Retinal pigment epithelial cell (primary cell): ENCODE data around the gene NBAS.

ENCODE experiments used
- DNase-seq: peaks from one replicate; pipeline ENCODE4 v3.0.0-alpha.2; 2010; ENCODE audit warnings: low read depth
- H3K4me3 ChIP-seq: 2 replicates; pipeline ENCODE4 v1.5.1; 2011; ENCODE audit warnings: mild to moderate bottlenecking, low read length, control low read depth, moderate library complexity
- CTCF ChIP-seq: conservative IDR thresholded peaks from 2 replicates; pipeline ENCODE4 v1.5.1; 2011; ENCODE audit warnings: low read depth, low read length, control low read depth, inconsistent platforms

The NBAS gene

GRCh38 chr2:15565392-15565791, 4.3 kb upstream of the NBAS start:
- no peak for DNase-seq
- no peak overlapping the region for H3K4me3 ChIP-seq
- no peak for TF ChIP-seq CTCF

GRCh38 chr2:15563227-15564100, 2.3 kb upstream of the NBAS start:
- no peak overlapping the region for H3K4me3 ChIP-seq
- no peak for TF ChIP-seq CTCF
- no peak for DNase-seq

- TF ChIP-seq CTCF: no peak
- DNase-seq: no peak
- no peak overlapping the region for H3K4me3 ChIP-seq
These were observed 1.4 kb upstream of the NBAS start for GRCh38 chr2:15562354-15563031.

GRCh38 chr2:15561574-15562344, 625 bp upstream of the NBAS start:
- DNase-seq: no peak
- peak overlapping the region; percentile 94 for H3K4me3 ChIP-seq
- TF ChIP-seq CTCF: no peak

GRCh38 chr2:15560140-15560987, 770 bp downstream of the NBAS start:
- no peak for DNase-seq
- peak overlapping the region; percentile 94 for H3K4me3 ChIP-seq
- TF ChIP-seq CTCF: no peak

GRCh38 chr2:15559379-15560139, 1.6 kb downstream of the NBAS start:
- H3K4me3 ChIP-seq: peak overlapping the region; percentile 94
- DNase-seq: no peak
- no peak for TF ChIP-seq CTCF
